ENCODE measurements around the gene VEZF1. TPM values are rescaled to one million over a fixed set of nuclear protein-coding genes. Genes with fewer than 3 reads are reported as not detected.
"Not testable (repeated sequence)": the region's sequence is repeated elsewhere in the genome, so short reads cannot be mapped to it uniquely, and the experiment has no call there.

VEZF1 gene
- total RNA-seq, 1 donor from 2014 or later: 35.4 TPM

DNA sequence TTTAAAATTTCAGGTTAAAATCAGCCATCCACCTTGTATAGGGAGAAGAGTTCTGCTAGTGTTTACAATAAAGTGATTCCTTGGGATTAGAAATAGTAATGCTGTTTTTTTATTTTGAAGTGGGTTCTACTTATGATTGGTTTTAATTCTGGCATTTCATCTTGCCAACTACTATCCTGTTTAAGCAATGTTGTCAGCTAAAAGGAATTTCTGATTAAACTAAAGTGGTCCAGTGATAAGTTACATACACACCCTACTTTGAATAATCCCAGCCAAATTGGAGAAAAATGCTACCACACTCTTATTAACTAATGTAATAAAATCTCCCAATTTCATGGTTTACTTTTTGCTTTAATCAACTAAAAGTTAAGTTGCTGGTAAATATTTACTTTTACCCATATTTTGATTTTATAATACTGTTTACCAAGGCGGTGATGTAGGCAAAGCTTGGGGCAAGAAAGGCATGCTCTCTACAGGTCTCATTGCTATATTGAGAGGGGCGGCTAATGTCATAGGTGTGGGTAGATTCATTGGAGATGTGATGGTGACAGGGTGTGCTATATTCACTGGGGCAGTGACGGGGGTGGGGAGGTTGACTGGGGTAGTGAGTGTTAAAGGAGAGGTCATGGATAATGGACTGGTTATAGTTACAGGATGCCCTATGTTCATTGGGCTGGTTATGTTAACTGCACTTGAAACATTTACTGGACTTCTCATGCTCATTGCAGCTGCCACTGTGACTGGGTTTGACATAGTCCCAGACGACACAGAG, 13.8 kb downstream of the VEZF1 start:
- H3K4me1 Mint-ChIP-seq; H3K4me3 Mint-ChIP-seq; intact Hi-C loops (cut with micrococcal nuclease); H3K9me3 Mint-ChIP-seq; DNase-seq; H3K27ac Mint-ChIP-seq; H3K27me3 Mint-ChIP-seq: not testable (repeated sequence)
- H3K36me3 Mint-ChIP-seq (ENCODE audit: low read depth): peaks cover 48% of the 10 kb centered on the region

DNA sequence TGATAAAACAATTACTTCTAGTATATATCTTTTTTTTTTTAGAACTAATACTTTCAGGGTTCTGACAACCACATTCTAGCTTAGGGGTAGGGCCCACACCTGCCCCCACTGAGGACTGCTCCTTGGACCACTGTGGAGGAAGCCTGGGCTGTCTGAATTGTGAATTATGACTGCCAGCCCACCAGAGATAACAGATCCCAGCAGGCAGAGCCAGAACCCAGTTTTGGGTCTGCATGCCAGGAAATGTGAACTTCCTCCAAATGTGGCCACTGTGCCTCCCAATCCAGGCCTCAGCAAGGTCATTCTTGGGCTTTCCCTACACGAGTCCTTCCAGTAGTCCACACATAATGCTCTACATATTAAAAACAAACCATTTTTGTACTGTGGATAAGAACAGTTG, 15.9 kb downstream of the VEZF1 start:
- H3K4me1 Mint-ChIP-seq: no peaks in the 10 kb centered on the region
- peaks cover 35% of the 10 kb centered on the region for H3K36me3 Mint-ChIP-seq (ENCODE audit: low read depth)
- H3K4me3 Mint-ChIP-seq: no peak overlapping the region
- intact Hi-C loops (cut with micrococcal nuclease): no loop called here
- H3K27me3 Mint-ChIP-seq: peaks cover 4% of the 10 kb centered on the region
- H3K27ac Mint-ChIP-seq: no peak overlapping the region
- no peak for DNase-seq
- no peaks in the 10 kb centered on the region for H3K9me3 Mint-ChIP-seq

DNA sequence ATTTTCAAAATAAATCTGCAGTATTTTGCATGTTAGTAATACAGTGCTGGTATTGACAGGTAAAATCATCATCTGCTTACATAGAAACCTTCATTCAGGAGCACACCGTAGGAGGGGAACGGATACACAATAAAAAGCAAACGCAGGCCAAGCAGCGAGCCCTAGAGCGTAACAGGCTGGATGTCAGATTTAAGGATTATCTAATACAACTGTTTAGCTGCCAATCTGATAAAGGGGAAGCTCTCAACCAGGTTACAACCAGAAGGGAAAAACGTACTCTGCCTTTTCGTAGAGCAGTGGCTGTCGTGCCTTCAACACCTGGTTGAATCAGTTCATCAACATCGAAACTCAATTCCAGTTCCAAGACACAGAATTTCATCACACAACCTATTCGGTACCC, 16.5 kb downstream of the VEZF1 start:
- Mint-ChIP-seq H3K9me3 (no peaks in the 10 kb centered on the region), H3K36me3 (ENCODE audit: low read depth) (peaks cover 30% of the 10 kb centered on the region), H3K4me1 (no peaks in the 10 kb centered on the region), H3K4me3 (no peak overlapping the region), H3K27ac (no peak overlapping the region), H3K27me3 (peaks cover 4% of the 10 kb centered on the region)
- intact Hi-C loops (cut with micrococcal nuclease): no loop called here
- no peak for DNase-seq

DNA sequence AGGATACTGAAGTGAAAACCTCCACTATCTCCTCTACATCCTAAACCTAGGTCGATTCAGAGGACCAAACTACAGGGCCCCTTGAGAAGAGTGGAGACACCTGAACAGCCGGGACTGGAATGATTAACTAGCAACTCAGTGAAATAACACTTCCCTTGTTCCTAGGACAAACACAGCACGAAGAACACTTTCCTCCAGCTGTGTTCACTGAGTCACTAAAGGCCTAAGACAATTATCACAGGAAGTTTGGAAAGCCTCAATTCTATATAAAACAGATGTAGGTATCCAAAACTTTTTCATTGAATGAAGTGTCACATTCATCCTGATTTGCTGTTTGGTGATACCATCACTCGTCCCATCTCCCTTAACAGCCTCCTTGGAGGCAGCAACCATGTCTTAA, 17.3 kb downstream of the VEZF1 start:
- intact Hi-C loops (cut with micrococcal nuclease): no loop called here
- Mint-ChIP-seq H3K9me3 (no peaks in the 10 kb centered on the region), H3K36me3 (ENCODE audit: low read depth) (peaks cover 22% of the 10 kb centered on the region), H3K27me3 (peaks cover 6% of the 10 kb centered on the region), H3K4me3 (no peak overlapping the region), H3K4me1 (no peaks in the 10 kb centered on the region), H3K27ac (no peak overlapping the region)
- no peak for DNase-seq

DNA sequence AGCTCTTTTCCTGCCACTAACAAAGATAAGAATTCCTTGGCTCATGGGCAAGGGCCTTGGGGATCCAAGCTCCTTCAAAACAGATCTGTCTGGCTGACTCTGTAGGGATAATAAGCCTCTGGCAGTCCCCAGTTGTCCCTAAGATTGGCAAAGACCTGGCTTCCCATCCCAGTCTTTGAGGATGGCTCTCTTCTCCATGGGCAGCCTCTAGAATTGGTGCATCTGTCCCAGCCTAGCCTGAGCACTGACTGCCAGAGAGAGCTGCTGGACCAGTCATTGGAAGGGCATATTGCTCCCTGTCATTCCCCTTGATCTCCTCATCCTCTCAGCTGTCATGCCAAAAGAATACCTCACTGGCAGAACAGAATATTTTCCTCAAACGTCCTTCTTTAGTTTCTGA, 19.6 kb downstream of the VEZF1 start:
- Mint-ChIP-seq H3K27me3 (peaks cover 9% of the 10 kb centered on the region), H3K36me3 (ENCODE audit: low read depth) (peaks cover 7% of the 10 kb centered on the region), H3K27ac (no peak overlapping the region), H3K4me1 (no peaks in the 10 kb centered on the region), H3K4me3 (no peak overlapping the region), H3K9me3 (no peaks in the 10 kb centered on the region)
- no peak for DNase-seq
- intact Hi-C loops (cut with micrococcal nuclease): no loop called here

DNA sequence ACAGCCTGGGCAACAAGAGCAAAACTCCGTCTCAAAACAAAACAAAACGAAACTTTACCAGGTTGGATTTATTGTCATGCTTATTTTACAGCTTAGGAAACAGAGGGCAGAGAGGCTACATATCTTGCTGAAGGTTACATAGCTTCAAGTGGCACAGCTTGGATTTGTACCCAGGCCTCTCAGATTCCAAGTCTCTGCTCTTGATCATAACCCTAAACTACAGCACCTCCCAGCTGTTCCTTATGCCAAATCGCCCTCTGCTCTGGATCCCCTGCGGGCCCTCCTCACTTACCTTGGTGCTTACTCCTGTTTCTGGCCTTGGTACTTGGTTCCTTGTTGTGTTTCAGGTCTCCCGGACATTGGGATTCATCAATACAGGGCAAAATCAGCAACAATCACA, 21.2 kb downstream of the VEZF1 start:
- Mint-ChIP-seq H3K9me3 (no peaks in the 10 kb centered on the region), H3K4me3 (no peak overlapping the region), H3K27ac (no peak overlapping the region), H3K4me1 (no peaks in the 10 kb centered on the region), H3K36me3 (ENCODE audit: low read depth) (peaks cover 1% of the 10 kb centered on the region), H3K27me3 (peaks cover 13% of the 10 kb centered on the region)
- DNase-seq: no peak
- intact Hi-C loops (cut with micrococcal nuclease): no loop called here

DNA sequence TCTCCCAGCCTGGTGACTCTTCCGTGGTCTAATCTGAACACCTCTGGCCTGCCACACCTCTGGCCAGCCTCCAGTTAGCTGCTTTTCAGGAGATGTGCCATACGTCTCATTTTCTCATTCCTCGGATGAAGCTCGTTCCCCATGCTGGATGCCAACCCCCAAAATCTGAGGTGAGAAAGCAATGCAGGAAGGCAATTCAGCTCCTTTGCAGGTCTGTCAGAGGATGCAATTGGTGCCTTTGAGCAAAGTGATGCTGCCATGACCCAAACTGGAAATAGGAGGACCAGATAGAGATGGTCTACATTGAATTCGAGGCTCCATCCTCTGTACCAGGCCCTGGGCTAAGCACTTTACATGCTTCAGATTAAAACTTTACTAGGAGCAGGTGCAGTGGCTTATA, 21.8 kb downstream of the VEZF1 start:
- Mint-ChIP-seq H3K4me1 (no peaks in the 10 kb centered on the region), H3K36me3 (ENCODE audit: low read depth) (no peaks in the 10 kb centered on the region), H3K27me3 (peaks cover 15% of the 10 kb centered on the region), H3K4me3 (no peak overlapping the region), H3K27ac (no peak overlapping the region), H3K9me3 (no peaks in the 10 kb centered on the region)
- intact Hi-C loops (cut with micrococcal nuclease): no loop called here
- no peak for DNase-seq

DNA sequence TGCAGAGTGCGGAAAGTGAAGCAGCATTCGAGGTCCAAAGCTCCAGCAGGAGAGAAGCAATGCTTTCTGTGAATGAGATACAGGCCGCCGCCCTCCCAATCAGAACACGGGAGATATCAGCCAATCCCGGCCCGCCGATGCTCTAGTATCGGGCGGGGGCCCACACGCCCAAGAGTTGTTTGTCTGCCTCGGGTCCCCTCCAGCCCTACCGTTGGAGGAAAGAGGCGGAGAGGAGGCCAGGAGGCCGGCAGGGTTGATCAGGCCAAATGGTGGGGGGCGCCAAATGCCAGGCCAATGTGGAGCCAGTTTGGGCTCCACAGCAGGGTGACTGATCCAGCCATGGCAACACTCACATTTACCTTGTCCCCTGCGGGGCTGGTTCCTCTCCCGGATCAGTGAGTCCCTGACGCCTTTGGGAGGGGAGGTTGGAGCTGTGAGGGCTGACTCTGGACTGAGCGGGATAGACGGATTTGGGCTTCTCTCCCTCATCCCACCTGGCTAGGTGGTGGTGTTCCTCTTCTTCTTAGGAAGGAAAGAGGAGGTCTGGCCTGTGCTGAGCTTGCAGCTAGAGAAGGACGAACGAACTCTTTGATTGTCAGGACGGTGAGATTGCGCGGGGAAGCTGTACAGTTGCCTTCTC, 22.4 kb downstream of the VEZF1 start:
- no peak overlapping the region for H3K4me3 Mint-ChIP-seq
- no peaks in the 10 kb centered on the region for H3K36me3 Mint-ChIP-seq (ENCODE audit: low read depth)
- intact Hi-C loops (cut with micrococcal nuclease): no loop called here
- no peaks in the 10 kb centered on the region for H3K4me1 Mint-ChIP-seq
- no peak for DNase-seq
- H3K27me3 Mint-ChIP-seq: peaks cover 20% of the 10 kb centered on the region
- H3K27ac Mint-ChIP-seq: no peak overlapping the region
- H3K9me3 Mint-ChIP-seq: no peaks in the 10 kb centered on the region

DNA sequence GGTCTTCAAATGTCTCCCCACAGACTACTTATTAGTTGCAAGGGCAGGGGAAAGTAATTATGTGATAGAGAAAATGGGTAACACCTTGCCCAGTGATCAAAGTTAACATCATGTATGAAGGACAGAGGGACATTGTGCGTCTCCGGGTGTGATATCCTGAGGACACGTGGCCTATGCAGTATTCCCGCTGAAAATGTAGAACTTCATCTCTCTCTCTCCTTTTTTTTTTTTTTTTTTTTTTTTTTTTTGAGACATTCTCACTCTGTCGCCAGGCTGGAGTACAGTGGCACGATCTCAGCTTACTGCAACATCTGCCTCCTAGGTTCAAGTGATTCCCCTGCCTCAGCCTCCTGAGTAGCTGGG, 24.9 kb downstream of the VEZF1 start:
- Mint-ChIP-seq H3K27ac (no peak overlapping the region), H3K4me1 (no peaks in the 10 kb centered on the region), H3K4me3 (no peak overlapping the region), H3K9me3 (no peaks in the 10 kb centered on the region), H3K36me3 (ENCODE audit: low read depth) (no peaks in the 10 kb centered on the region), H3K27me3 (peaks cover 26% of the 10 kb centered on the region)
- intact Hi-C loops (cut with micrococcal nuclease): no loop called here
- no peak for DNase-seq

DNA sequence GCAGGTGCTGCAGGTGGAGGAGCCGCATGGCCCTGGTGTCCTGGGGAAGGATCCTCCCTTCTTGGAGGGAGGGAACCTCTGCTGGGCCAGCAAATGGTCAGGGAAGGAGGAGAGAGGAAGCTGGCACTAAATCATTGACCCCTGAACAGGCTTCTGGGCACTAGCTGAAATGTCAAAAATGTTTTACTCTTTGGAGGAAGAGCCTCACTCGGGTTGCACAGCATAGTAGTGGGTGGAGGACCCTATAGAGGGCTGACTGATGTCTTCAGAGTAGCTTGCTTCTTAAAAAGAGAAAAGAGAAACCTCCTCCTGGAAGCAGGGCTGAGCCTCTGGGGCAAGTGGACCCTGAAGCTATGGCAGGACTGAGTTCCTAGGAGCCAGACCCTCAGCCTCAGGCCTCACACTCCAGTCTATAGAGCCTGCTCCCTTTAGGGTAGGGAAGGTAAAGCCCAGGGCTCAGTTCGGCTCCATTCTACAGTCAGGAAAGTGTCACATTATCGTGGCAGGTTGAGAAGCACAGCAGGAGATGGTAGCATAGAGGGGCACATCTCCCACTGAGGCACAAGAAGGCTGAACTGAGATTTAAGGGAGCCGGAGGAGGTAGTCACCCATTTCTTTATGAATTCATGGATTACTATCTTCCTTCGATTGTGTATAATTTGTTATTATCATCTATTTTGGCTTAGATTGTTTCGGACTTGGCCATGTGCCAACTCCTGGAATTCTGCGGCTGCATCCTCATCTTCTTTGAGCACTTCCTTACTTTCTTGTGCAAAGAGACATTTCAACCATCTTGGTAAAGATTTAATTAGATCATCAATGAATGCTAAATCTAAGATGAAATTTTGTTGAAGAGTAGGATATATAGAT, 25.5 kb downstream of the VEZF1 start:
- intact Hi-C loops (cut with micrococcal nuclease): no loop called here
- Mint-ChIP-seq H3K27ac (no peak overlapping the region), H3K4me3 (no peak overlapping the region), H3K27me3 (peaks cover 30% of the 10 kb centered on the region), H3K4me1 (peaks cover under 1% of the 10 kb centered on the region), H3K36me3 (ENCODE audit: low read depth) (no peaks in the 10 kb centered on the region), H3K9me3 (no peaks in the 10 kb centered on the region)
- no peak for DNase-seq

DNA sequence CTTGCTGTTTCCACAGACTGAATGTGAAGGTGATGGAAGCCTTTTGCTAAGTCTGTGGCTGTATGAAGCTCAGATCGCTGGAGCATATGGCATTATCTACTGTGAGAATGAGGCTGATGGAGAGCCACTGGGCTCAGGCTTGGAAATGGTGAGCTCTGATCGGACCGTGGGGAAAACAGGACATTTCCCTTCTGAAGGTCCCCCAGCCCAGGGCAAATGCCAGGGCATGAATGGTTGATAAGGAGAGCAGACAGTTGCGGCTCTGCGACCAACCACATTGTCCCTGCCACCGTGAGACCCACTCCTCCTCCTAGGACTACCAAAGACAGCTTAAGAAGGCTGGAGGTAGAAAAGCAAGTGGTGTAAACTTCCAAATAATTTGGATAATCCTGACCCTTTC, 28.1 kb downstream of the VEZF1 start:
- no peak for DNase-seq
- H3K9me3 Mint-ChIP-seq: no peaks in the 10 kb centered on the region
- H3K36me3 Mint-ChIP-seq (ENCODE audit: low read depth): no peaks in the 10 kb centered on the region

DNA sequence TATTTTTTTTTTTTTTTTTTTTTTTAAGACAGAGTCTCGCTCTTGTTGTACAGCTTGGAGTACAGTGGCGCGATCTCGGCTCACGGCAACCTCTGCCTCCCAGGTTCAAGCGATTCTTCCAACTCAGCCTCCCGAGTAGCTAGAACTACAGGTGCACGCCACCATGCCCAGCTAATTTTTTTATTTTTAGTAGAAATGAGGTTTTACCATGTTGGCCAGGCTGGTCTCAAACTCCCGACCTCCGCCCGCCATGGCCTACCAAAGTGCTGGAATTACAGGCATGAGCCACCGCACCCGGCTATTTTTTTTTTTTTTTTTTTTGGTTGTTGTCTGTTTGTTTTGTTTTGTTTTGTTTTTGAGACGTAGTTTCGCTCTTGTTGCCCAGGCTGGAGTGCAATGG, 29.7 kb downstream of the VEZF1 start:
- DNase-seq; intact Hi-C loops (cut with micrococcal nuclease): not testable (repeated sequence)
- peaks cover 52% of the 10 kb centered on the region for H3K27me3 Mint-ChIP-seq

More for the DNA sequence above, 28.1 kb downstream of the VEZF1 start:
- H3K27me3 Mint-ChIP-seq: peaks cover 45% of the 10 kb centered on the region
- H3K4me1 Mint-ChIP-seq: peaks cover 14% of the 10 kb centered on the region
- intact Hi-C loops (cut with micrococcal nuclease): no loop called here
- no peak overlapping the region for H3K27ac Mint-ChIP-seq
- H3K4me3 Mint-ChIP-seq: no peak overlapping the region

DNA sequence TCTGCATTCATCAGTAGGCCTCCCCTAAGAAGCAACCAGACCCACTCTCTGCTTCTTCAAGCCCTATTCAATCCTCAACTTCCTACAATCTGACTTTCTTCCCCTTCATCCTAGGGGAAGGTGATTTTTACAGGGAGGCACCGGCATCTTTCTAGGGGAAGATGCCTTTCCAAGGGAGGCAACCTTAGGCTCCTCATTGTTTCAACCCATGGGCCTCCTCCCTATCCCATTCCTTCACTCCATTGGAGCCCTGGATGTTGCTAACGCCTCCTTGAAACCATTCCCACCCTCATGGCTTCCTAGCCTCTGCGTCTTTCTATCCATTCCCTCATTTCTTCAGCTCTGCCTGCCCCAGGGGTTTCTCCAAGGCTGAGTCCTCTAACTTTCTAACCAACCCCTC, 30.2 kb downstream of the VEZF1 start:
- H3K36me3 Mint-ChIP-seq (ENCODE audit: low read depth): no peaks in the 10 kb centered on the region
- H3K27me3 Mint-ChIP-seq: peaks cover 57% of the 10 kb centered on the region
- no peak overlapping the region for H3K27ac Mint-ChIP-seq
- no peak overlapping the region for H3K4me3 Mint-ChIP-seq
- H3K4me1 Mint-ChIP-seq: peaks cover 15% of the 10 kb centered on the region
- DNase-seq: no peak
- intact Hi-C loops (cut with micrococcal nuclease): loop anchor here (2.0 kb wide), 1 partner anchor 29 kb away; no protein-coding TSS in a partner anchor
- H3K9me3 Mint-ChIP-seq: no peaks in the 10 kb centered on the region

More for the DNA sequence above, 29.7 kb downstream of the VEZF1 start:
- H3K36me3 Mint-ChIP-seq (ENCODE audit: low read depth); H3K9me3 Mint-ChIP-seq; H3K27ac Mint-ChIP-seq; H3K4me3 Mint-ChIP-seq: not testable (repeated sequence)
- peaks cover 15% of the 10 kb centered on the region for H3K4me1 Mint-ChIP-seq

Data from activated CD4-positive, alpha-beta T cell treated with anti-CD3 and anti-CD28 coated beads, Interleukin-2, amount 10 ng/mL, durations not matched to agents 24 days and 14 days (primary cell).